Caco-2 (cell line): ENCODE data around the gene BACH2. TPM values are rescaled to one million over a fixed set of nuclear protein-coding genes. Genes with fewer than 3 reads are reported as not detected.

Source experiments
- BruUV-seq: library from RNA; stranded (reverse); fragments of 400-500 nt; replicated peaks from 2 replicates; lab custom pipeline; 2021; lab: Mats Ljungman, UMichigan
- CTCF ChIA-PET: fragments of 300-600 bp; sonication (Branson Sonifier 250); formaldehyde crosslinking; loops from one replicate; lab custom pipeline; 2022; ENCODE audit warnings: antibody characterized with exemption; lab: Charles Lee
- POLR2A ChIA-PET: fragments of 300-600 bp; sonication (Branson Sonifier 250); formaldehyde crosslinking; loops from one replicate; lab custom pipeline; 2022; ENCODE audit warnings: antibody characterized with exemption; lab: Charles Lee
- DNase-seq, 2 experiments: peaks; one replicate each; pipeline versions ENCODE4 v3.0.0 to v3.0.0-alpha.2; 2020 to 2022
- H3K27me3 ChIP-seq: replicated peaks from 2 replicates; pipeline ENCODE4 v1.6.0; 2011; ENCODE audit warnings: low read length; ENCODE audit not compliant: control insufficient read depth, insufficient read depth
- H3K36me3 ChIP-seq: 2 replicates; pipeline ENCODE4 v1.5.1; 2011; ENCODE audit warnings: low read length; ENCODE audit not compliant: control insufficient read depth, insufficient read depth
- H3K4me1 ChIP-seq: fragments of 250-450 bp; sonication (Bioruptor Pico); 2 replicates; pipeline ENCODE4 v1.5.1; 2020; ENCODE audit warnings: mild to moderate bottlenecking
- H3K4me3 ChIP-seq: 2 replicates; pipeline ENCODE4 v1.5.1; 2011; ENCODE audit warnings: low read depth, mild to moderate bottlenecking, control low read depth, low read length
- H3K9me3 ChIP-seq: fragments of 250-450 bp; sonication (Bioruptor Pico); 2 replicates; pipeline ENCODE4 v1.5.1; 2020; ENCODE audit warnings: mild to moderate bottlenecking, moderate library complexity
- H3K27ac Mint-ChIP-seq: one replicate; pipeline ENCODE4 v1.8.0; 2022; ENCODE audit warnings: mixed read lengths; ENCODE audit not compliant: unreplicated experiment
- H3K27me3 Mint-ChIP-seq: one replicate; pipeline ENCODE4 v1.8.0; 2022; ENCODE audit warnings: mixed read lengths; ENCODE audit not compliant: insufficient read depth, unreplicated experiment
- H3K36me3 Mint-ChIP-seq: one replicate; pipeline ENCODE4 v1.8.0; 2022; ENCODE audit warnings: mild to moderate bottlenecking, mixed read lengths; ENCODE audit not compliant: insufficient read depth, unreplicated experiment
- H3K4me1 Mint-ChIP-seq: one replicate; pipeline ENCODE4 v1.8.0; 2022; ENCODE audit warnings: low read depth, mixed read lengths; ENCODE audit not compliant: unreplicated experiment
- H3K4me3 Mint-ChIP-seq: one replicate; pipeline ENCODE4 v1.8.0; 2022; ENCODE audit warnings: mild to moderate bottlenecking, moderate library complexity, mixed read lengths; ENCODE audit not compliant: unreplicated experiment
- H3K9me3 Mint-ChIP-seq: one replicate; pipeline ENCODE4 v1.8.0; 2022; ENCODE audit warnings: mixed read lengths; ENCODE audit not compliant: unreplicated experiment
- CTCF ChIP-seq, 2 experiments: fragments of 200-600 bp in 1 of 2; IDR thresholded peaks; 1 replicate in 1 of 2; 2 replicates in 1 of 2; pipeline versions ENCODE4 v1.5.1 to v1.8.0; 2011 to 2022; ENCODE audit warnings: antibody characterized with exemption in 1 of 2, control low read depth in 1 of 2, inconsistent platforms in 1 of 2, low read depth in 1 of 2, low read length in 1 of 2, mild to moderate bottlenecking in 1 of 2, moderate library complexity in 1 of 2; ENCODE audit not compliant: insufficient read depth in 1 of 2, severe bottlenecking in 1 of 2, unreplicated experiment in 1 of 2
- intact Hi-C: fragments of 100-400 bp; cut with micrococcal nuclease; formaldehyde crosslinking; loops from one replicate; pipeline ENCODE4 v1.10.0; 2022; ENCODE audit not compliant: unreplicated experiment
- total RNA-seq: library from RNA; stranded (reverse); gene quantifications from 2 replicates; pipeline ENCODE4 v1.2.3, GENCODE V29; 2022

The BACH2 gene
- total RNA-seq, 1 experiment from 2014 or later = 0.43 TPM

- Mint-ChIP-seq H3K36me3 (no peaks in the 10 kb centered on the region), H3K4me1 (peaks cover 2% of the 10 kb centered on the region), H3K9me3 (no peaks in the 10 kb centered on the region), H3K27ac (no peak overlapping the region), H3K27me3 (peaks cover 6% of the 10 kb centered on the region), H3K4me3 (no peak overlapping the region)
- ChIA-PET POLR2A (no interaction called here), CTCF (no interaction called here)
- Histone ChIP-seq H3K27me3 (no peaks in the 10 kb centered on the region; the same call in 1 of the 2 replicates), H3K36me3 (no peaks in the 10 kb centered on the region), H3K9me3 (no peaks in the 10 kb centered on the region), H3K4me3 (no peak overlapping the region), H3K4me1 (no peaks in the 10 kb centered on the region)
- TF ChIP-seq CTCF (IDR thresholded peaks at IDR 0.05; ENCODE audit: insufficient read depth in 1 of 2, low read depth in 1 of 2, low read length in 1 of 2, severe bottlenecking in 1 of 2, unreplicated experiment in 1 of 2) = no peak
- BruUV-seq = no TSS peak
- intact Hi-C loops = no loop called here
- no peak for DNase-seq
These were observed 372.4 kb downstream of the BACH2 start for GRCh38 chr6:89924231-89924630.

GRCh38 chr6:89921691-89922090, 375.0 kb downstream of the BACH2 start:
- POLR2A ChIA-PET = no interaction called here
- intact Hi-C loops = no loop called here
- no peaks in the 10 kb centered on the region for H3K9me3 ChIP-seq
- CTCF ChIA-PET = interaction anchor here (1.8 kb wide), 1 partner anchor 19 kb away, joined by 5 read pairs; no protein-coding TSS in a partner anchor
- H3K36me3 Mint-ChIP-seq = no peaks in the 10 kb centered on the region
- no peak overlapping the region for H3K4me3 Mint-ChIP-seq
- H3K4me1 Mint-ChIP-seq = no peaks in the 10 kb centered on the region
- no peaks in the 10 kb centered on the region for H3K27me3 ChIP-seq
- peaks cover 5% of the 10 kb centered on the region for H3K9me3 Mint-ChIP-seq
- no peak overlapping the region for H3K4me3 ChIP-seq
- BruUV-seq = no TSS peak
- H3K27me3 Mint-ChIP-seq = peaks cover 2% of the 10 kb centered on the region
- TF ChIP-seq CTCF (IDR thresholded peaks at IDR 0.05; ENCODE audit: insufficient read depth in 1 of 2, low read depth in 1 of 2, low read length in 1 of 2, severe bottlenecking in 1 of 2, unreplicated experiment in 1 of 2) = no peak
- no peaks in the 10 kb centered on the region for H3K4me1 ChIP-seq
- H3K36me3 ChIP-seq = no peaks in the 10 kb centered on the region
- DNase-seq = no peak
- no peak overlapping the region for H3K27ac Mint-ChIP-seq

DNA sequence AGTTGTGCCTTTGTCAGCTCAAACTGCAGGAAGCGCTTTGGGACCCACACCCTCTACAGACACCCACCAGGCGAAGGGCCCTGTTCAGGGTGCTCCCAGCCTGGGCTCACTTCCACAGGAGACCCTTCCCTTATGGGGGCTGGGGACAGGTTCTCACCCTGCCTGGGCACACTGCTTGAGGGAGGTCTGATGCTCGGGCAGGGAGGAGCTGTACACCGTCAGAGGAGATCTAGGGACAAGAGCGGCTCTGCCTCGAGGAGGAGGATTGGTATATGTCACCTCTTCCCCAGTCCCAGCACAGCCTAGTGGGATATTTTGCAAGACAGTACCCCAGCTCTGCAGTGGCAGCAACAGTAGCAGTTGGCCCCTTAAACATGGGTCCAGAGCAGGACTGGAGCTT, 375.4 kb downstream of the BACH2 start:
- BruUV-seq = no TSS peak
- no peaks in the 10 kb centered on the region for H3K4me1 ChIP-seq
- DNase-seq = no peak

More for the DNA sequence above, 375.4 kb downstream of the BACH2 start:
- no peaks in the 10 kb centered on the region for H3K27me3 ChIP-seq
- H3K36me3 Mint-ChIP-seq = no peaks in the 10 kb centered on the region
- TF ChIP-seq CTCF (IDR thresholded peaks at IDR 0.05; ENCODE audit: insufficient read depth in 1 of 2, low read depth in 1 of 2, low read length in 1 of 2, severe bottlenecking in 1 of 2, unreplicated experiment in 1 of 2) = no peak
- H3K9me3 Mint-ChIP-seq = peaks cover 10% of the 10 kb centered on the region
- H3K36me3 ChIP-seq = no peaks in the 10 kb centered on the region
- no peaks in the 10 kb centered on the region for H3K9me3 ChIP-seq
- H3K27me3 Mint-ChIP-seq = no peaks in the 10 kb centered on the region
- H3K4me3 ChIP-seq = no peak overlapping the region
- ChIA-PET CTCF (interaction anchor here (1.8 kb wide), 1 partner anchor 19 kb away, joined by 5 read pairs; no protein-coding TSS in a partner anchor), POLR2A (no interaction called here)
- H3K27ac Mint-ChIP-seq = no peak overlapping the region
- intact Hi-C loops = no loop called here
- H3K4me1 Mint-ChIP-seq = no peaks in the 10 kb centered on the region
- no peak overlapping the region for H3K4me3 Mint-ChIP-seq
